Gastrocnemius medialis (tissue), 4 donors: ENCODE results near the gene OVAAL.

Experiments used
- CTCF ChIP-seq, 5 experiments: fragments of 450-650 bp in 3 of 5; fragments of 200-600 bp in 2 of 5; sonication (generic) in 2 of 5; IDR thresholded peaks in 4 of 5; conservative IDR thresholded peaks in 1 of 5; 1 replicate in 4 of 5; 2 replicates in 1 of 5; pipeline ENCODE4 v1.5.1; 2016 to 2019; ENCODE audit warnings: antibody characterized with exemption in 5 of 5, mild to moderate bottlenecking in 3 of 5, moderate library complexity in 3 of 5
- POLR2A ChIP-seq, 2 donors: fragments of 450-650 bp; IDR thresholded peaks; one replicate each; pipeline ENCODE4 v1.6.1; 2017; ENCODE audit warnings: antibody characterized with exemption in 2 of 2, mild to moderate bottlenecking in 2 of 2, moderate library complexity in 2 of 2

GRCh38 chr1:180590889-180591288 lies 32.1 kb downstream of the OVAAL start:
- TF ChIP-seq CTCF (IDR thresholded peaks at IDR 0.05 in 4 of 5, conservative IDR thresholded peaks at IDR 0.05 in 1 of 5) (no peak), POLR2A (IDR thresholded peaks at IDR 0.05) (no peak)
